ES-I3 (cell line): ENCODE measurements around the gene SELPLG.

ENCODE experiments used
- H3K36me3 ChIP-seq: 2 replicates; pipeline ENCODE4 v1.6.1; 2013; ENCODE audit warnings: mild to moderate bottlenecking, low read length, control low read depth, moderate library complexity; ENCODE audit not compliant: insufficient read depth
- H3K4me1 ChIP-seq: 2 replicates; pipeline ENCODE4 v1.6.1; 2013; ENCODE audit warnings: mild to moderate bottlenecking, control low read depth, low read length; ENCODE audit not compliant: insufficient read depth
- H3K9ac ChIP-seq: 2 replicates; pipeline ENCODE4 v1.6.1; 2013; ENCODE audit warnings: low read depth, mild to moderate bottlenecking, low read length, moderate library complexity
- H3K9me3 ChIP-seq: 2 replicates; pipeline ENCODE4 v1.6.1; 2013; ENCODE audit warnings: mild to moderate bottlenecking, low read length, moderate library complexity; ENCODE audit not compliant: control insufficient read depth, insufficient read depth

The SELPLG gene

DNA sequence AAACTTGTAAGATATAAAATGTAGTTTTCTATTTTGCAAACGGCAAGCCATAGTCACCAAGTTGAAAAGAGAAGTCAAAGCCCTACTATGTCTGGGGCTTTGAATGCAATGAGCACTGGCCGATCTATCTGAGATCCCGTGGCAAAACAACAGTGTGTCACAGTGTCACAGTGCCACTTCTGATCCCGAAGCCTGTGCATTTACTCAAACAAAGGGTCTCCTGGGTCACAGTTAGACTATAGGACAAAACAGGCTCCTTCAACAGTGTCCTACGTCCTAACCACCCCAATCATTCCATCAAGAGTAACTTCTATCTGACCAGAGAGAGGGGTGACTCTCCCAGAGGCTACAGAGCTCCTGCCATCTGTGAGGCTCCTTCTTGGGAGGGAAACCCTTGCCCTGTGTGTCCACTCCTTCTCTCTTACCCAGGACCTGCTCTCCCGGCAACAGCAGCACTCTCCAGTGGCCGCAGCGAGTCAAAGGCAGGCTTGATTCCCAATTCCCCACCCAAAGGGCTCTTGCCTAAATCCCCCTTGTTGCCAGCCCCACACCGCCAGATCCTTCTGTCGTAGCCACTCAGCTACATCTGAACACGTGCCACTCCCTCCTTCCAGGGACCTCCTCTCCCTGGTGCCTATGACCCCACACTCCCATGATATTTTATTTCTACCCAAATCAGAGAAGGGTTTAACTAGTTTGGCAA lies 14.0 kb upstream of the SELPLG start:
- Histone ChIP-seq H3K9ac (no peak overlapping the region), H3K9me3 (no peaks in the 10 kb centered on the region), H3K4me1 (peaks cover 6% of the 10 kb centered on the region; the same call in 1 of the 2 replicates), H3K36me3 (peaks cover 38% of the 10 kb centered on the region)

DNA sequence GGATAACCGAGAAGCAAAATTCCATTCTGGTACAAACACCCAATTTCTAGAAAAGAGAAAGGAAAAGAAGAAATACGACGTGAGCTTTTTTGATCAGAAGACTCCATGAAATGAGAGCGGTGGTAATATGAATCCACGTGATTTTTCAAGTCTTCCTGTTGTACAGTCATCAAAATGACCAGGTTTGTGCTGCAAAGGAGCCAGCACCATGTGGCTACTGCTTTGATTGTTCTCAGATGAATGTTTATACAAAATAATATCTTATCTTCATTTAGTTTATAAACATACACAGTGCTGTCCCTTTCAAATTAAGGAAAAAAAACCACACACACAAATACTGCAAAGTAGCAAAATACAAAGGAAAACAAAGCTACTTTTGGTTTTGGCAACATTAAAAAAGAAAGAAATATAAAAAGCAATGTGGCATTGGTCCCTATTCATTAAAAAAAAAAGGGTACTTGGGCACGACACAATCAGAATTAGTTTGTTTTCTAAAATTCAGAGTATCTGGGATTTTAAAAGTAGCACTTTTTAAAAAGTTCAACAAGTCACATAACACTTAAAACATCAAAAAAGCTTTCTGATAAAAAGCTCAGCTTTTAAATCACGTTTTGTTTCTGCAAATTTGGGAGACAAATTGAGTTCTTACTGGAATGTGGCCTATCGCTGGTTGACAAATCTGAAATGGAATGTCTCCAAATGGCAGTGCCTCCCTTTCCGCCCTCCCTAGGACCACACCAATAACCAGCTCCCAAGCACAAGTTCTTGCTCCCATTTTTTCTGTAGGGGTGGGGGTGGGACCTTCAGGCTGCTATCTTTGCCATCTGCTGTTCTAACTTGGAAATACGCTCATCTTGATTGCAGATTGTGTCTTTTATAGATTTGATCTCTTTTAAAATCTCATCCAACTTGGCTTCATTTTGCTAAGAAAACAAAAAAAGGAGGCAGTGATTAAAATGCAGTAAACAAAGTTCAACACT lies 13.2 kb upstream of the SELPLG start:
- H3K36me3 ChIP-seq, result peaks cover 38% of the 10 kb centered on the region
- H3K4me1 ChIP-seq, result peaks cover under 1% of the 10 kb centered on the region

DNA sequence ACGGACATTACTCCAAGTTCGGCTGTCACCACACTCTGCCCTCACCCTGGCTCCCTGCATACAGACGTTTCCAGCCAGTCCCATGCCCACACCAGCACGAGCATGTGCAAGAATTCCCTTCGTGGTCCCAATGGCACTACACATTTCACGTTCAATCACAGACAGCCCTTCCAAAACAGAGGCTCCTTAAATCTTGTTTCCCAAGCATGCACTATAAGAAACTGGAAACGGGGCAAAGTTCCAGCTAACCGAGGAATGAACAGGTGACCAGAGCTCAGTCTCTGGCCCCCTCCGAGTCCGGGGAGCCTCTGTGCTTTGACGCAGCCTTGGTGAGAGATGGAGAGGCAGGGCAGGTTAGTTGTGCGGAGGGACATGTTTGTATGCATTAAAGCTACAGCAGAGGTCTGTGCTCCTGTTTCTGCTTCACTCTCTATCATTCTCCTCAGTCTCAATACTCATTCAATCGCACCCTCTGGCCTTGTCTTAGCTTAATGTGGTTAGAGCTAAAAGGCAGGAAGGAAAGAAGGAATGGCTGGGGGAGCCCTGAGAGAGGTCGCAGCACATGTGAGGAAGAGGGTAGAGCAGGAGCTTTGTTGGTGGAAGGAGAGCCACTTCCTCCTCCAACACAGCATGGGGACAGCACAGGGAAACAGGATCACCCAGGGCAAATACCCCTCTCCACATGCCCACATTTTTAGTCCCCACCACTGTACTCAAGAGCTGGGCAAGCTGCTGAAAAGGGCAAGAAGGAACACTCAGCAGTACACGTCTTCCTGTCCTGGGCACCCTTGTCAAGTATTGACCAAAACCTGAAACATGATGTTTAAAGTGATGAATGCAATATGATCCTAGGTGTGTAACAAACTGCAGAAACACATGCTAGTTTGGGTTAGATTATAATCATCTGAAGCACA lies 12.2 kb upstream of the SELPLG start:
- Histone ChIP-seq H3K4me1 (peaks cover 10% of the 10 kb centered on the region), H3K9me3 (no peaks in the 10 kb centered on the region), H3K9ac (no peak overlapping the region), H3K36me3 (peaks cover 30% of the 10 kb centered on the region)

More for the DNA sequence above, 13.2 kb upstream of the SELPLG start:
- Histone ChIP-seq H3K9ac (no peak overlapping the region), H3K9me3 (no peaks in the 10 kb centered on the region)

DNA sequence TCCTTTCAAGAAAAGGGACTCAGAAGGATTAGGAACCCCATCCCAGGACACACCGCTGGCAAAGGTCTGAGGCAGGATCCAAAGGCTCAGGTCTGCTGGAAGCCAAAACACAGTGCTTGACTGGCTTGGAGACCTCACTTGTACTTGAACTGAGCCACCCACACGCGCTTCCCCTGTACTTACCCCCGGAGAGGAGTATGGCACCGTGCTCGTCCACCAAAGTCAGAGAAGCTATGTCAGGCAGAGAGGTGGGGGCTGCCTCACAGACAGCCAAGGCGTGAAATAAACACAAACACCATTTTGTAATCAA lies 11.1 kb upstream of the SELPLG start:
- Histone ChIP-seq H3K36me3 (peaks cover 23% of the 10 kb centered on the region), H3K9ac (no peak overlapping the region), H3K9me3 (no peaks in the 10 kb centered on the region), H3K4me1 (peaks cover 10% of the 10 kb centered on the region)

DNA sequence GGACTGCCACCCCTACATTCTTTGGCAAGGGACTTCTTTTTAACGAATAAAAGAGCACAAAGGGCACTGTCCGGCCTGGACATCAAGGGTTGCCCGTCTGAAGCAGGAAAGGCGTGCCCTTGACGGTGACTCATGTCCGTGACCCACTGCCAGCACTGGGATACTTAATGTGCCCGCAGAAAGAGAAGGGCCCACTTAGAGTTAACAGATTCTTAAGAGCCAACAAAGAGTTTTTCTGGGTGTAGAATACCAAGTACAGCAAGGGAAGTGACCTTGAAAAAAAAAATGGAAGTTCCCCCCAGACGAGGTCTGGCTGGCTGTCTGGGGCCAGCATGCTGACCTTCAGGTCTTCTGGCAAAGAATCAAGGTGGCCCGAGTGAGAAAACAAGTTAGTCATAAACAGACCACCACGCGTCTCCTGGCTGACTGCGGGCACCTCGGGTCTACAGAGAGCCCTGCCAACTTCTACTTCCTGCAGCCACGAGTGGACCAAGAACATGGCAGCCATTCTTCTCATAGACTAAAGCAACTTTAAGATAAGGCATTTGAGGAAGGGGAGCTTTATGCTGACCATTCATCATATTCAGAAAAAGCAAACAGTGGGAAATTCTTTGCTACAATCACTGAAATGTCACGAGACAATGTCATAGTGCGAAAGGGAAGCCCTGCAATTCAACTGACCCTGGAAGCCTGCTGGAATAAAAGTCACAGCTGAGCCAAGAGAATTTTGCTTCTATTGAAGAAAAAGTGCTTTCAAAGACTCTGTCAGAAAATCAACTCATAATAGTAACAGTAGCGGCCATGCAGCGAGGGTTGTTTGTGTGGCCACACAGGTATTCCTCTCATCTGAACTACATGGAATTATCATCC lies 10.5 kb upstream of the SELPLG start:
- Histone ChIP-seq H3K4me1 (peaks cover 11% of the 10 kb centered on the region), H3K9ac (no peak overlapping the region), H3K9me3 (no peaks in the 10 kb centered on the region), H3K36me3 (peaks cover 17% of the 10 kb centered on the region)

DNA sequence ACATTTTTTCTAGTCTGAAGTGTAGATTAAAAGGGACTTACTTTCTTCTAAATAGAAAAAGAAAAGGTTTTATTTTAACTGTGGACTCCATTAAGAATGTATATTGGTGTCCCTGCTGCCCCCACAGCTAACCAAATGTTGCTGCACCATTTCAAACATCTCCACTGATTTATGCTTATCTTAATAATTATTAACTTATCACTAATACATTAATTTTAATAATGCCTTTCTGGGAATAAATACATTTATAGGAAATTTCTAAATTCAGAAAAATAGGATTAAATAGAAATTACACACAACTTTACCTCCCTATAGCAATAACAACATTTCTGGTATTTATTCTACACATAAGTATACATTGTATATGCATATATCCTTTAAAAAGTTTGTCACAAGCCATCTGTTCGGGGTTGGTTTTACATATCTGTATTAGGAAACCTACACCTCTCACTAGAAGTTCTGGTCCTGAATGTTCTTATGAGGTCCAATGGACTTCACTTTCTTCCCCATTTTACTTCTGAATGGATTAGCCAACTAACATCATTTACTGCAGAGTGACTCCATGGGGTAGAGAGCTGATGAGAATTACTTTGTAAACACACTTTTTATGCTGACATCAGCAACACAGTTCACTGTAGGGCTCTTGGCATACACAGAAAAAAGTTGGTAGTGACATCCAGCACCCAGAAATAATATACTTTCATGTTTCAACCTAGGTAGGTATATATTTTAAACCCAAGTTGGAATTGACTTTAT lies 9.4 kb upstream of the SELPLG start:
- peaks cover 21% of the 10 kb centered on the region for H3K4me1 ChIP-seq
- H3K36me3 ChIP-seq, result peaks cover 12% of the 10 kb centered on the region
- H3K9ac ChIP-seq, result no peak overlapping the region
- H3K9me3 ChIP-seq, result no peaks in the 10 kb centered on the region

DNA sequence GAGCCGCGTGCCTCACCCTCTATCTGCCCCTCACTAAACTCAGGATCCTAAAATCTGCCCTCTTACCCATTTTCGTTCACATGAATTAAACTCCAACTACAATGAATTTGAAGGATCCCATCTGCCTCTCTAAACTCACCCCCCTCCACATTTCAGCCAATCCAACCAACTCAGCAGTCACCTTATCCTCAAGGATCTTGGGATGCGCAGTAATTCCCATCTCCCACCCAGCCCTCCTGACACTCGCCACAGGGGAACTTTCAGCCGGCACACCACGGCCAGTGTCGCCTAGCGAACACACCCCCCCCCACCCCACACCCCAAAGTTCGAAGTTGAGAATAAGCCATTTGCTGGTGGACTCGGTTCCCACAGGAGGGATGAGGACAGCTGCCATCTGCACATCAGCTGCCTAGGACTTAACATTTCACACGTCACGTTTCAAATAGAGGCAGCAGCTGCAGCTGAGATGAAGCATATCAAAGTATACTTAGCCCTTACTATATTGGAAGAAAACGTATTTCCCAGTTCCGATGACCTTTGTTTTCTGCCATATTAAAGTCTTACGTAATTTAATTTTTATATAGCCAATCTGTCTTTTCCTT lies 8.7 kb upstream of the SELPLG start:
- H3K4me1 ChIP-seq, result peaks cover 28% of the 10 kb centered on the region
- H3K9ac ChIP-seq, result no peak overlapping the region
- H3K9me3 ChIP-seq, result no peaks in the 10 kb centered on the region
- H3K36me3 ChIP-seq, result peaks cover 8% of the 10 kb centered on the region

DNA sequence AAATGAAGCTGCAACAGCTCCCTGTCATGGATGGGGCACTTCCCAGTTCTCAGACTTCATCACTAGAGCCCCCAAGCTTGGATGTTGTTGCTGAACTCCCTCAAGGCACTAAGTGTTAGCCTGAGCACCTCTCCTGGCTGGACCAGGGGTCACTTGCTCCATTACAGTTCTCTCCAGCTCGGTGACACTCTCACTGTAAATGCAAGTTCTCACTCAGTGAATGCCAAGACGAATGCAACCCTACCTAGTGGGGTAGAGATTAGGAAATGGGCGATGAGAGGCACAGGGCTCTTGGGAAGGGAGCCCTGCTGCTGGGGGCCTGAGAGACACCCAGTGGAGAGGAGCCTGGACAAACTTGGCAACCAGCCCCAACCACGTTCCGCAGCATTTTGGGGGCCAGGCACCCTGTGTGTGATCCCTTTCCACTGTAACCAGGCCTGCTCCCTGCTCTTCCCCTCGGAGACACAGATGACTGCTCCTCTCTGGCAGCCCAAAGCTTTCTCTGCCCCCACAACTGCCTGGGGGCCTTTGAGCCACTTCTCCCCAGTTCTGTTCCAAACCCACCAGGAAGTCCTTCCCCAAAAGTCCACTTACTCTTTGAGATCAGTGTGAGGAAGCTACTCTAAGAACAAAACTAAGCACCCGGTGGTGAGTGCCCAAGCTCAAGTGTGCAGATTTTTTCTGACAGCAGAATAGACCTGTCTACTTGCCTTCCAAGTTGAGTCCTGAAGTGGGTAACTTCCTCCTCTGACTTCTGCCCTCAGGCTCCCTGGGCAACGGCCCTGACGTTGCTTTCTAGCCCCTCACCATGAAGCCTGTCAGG lies 8.0 kb upstream of the SELPLG start:
- Histone ChIP-seq H3K9ac (no peak overlapping the region), H3K9me3 (no peaks in the 10 kb centered on the region), H3K4me1 (peaks cover 33% of the 10 kb centered on the region), H3K36me3 (peaks cover 8% of the 10 kb centered on the region)

DNA sequence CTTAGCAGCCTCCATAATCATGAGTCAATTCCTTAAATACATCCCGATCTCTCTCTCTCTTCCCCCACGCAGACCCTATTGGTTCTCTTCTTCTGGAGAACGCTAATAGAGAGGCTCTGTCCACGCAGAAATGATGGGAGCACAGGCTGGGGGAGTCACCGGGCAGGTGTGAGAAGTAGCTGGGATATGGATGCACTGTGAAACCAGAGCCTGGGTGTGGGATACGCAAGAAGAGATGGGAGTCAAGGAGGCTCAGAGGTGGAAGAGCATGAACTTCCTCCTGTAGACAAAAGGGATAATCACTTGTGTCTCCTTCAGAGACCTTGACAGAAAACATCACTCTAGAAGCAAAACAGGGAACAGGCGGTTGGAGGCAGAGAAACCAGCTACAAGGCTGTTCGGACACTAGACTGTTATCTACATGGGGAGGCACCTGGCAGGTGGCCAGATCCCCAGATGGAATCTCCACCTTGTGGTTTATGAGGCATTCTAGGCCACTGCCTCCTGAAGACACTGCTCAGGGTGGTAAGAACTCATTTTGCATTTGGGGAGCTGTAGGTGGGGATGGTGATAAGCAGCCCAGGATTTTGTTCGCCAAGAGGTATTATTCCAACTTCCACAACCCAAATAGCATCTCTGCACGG lies 7.2 kb upstream of the SELPLG start:
- H3K9me3 ChIP-seq, result no peaks in the 10 kb centered on the region
- H3K36me3 ChIP-seq, result peaks cover 5% of the 10 kb centered on the region
- H3K9ac ChIP-seq, result no peak overlapping the region
- peaks cover 33% of the 10 kb centered on the region for H3K4me1 ChIP-seq

DNA sequence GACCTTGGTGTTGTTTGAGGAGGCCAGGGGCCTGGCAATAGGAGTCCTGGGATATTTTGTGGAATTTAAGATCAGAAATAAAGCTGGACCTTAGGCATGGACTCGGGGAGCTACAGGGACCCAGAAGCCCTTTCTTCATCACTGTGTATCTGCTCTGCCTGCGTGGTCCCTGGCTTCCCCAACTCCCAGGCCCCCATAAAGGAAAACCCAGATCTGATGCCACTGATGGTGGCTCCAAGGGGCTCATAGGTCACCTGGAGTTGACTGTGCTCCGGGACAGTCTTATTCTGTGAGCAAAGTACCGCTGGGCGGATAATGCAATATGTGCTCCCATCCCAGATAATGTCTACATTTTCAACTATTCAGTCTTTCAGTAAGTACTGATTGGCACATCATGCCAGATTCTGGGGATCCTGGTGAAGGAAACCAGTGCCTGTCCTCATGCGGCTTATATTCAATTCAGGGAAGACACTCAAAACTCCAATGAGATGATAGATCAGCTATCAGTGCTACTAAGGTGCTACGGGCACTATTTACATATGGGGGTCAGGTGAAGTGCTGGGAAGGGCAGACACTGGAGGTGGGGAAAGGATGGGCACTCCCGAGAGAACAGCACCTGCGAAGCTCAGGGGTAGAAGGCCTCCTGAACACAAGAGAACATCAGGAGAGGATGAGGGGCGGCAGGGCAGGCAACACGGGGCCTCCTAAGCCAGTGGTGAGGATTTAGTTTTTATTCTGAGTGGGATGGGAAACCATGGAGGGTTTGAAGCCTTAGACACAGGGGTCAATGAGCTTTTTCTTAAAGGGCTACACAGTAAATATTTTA lies 5.5 kb upstream of the SELPLG start:
- Histone ChIP-seq H3K9ac (no peak overlapping the region), H3K9me3 (no peaks in the 10 kb centered on the region), H3K36me3 (0 out of 2 replicates have a peak, but pooled peaks cover 2% of the 10 kb centered on the region), H3K4me1 (peaks cover 45% of the 10 kb centered on the region)
